Fibroblast of skin of right quadriceps (primary cell): ENCODE measurements around the gene ZNF337.
"Not testable (repeated sequence)": the region's sequence is repeated elsewhere in the genome, so short reads cannot be mapped to it uniquely, and the experiment has no call there.

Experiments used
- DNase-seq: peaks from one replicate; pipeline ENCODE4 v3.0.0-alpha.2; 2013

The ZNF337 gene

DNA sequence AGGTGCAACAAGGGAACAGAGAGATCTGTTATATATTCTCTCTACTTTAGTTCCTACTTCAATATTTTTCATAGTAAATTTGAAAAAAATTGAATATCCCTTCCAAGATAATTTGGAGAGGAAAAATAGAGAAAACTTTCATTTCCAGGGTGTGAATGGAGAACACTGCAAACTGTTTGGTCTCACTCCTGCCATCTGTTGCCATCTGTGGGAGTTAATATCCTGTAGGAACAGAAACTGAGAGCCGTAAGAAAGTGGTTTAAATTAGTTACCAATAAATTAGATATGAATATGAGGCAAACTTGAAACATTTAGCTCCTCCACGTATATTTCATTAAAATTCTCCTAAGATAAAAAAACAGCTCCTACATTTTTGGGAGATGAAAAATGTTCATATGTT, 4.2 kb downstream of the ZNF337 start:
- DNase-seq = no peak

DNA sequence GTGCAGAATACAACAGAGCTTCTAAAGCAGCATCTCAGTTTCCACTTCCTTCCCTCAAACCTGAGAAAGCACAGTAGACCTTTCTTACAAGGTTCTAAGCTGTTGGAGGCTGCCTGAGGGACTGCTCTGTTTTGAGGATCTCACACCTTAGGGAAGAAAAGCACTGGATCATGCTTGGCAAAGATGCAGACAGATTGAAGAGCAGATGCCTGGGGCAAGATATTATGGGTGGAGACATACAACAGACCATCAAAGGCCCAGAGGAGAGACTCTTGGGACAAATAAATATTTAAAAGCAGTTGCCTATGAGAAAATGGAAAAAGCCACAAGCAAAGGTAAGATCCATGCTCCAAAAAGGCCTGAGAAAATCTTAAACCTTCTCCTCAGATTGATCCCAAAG, 6.2 kb downstream of the ZNF337 start:
- DNase-seq = no peak

DNA sequence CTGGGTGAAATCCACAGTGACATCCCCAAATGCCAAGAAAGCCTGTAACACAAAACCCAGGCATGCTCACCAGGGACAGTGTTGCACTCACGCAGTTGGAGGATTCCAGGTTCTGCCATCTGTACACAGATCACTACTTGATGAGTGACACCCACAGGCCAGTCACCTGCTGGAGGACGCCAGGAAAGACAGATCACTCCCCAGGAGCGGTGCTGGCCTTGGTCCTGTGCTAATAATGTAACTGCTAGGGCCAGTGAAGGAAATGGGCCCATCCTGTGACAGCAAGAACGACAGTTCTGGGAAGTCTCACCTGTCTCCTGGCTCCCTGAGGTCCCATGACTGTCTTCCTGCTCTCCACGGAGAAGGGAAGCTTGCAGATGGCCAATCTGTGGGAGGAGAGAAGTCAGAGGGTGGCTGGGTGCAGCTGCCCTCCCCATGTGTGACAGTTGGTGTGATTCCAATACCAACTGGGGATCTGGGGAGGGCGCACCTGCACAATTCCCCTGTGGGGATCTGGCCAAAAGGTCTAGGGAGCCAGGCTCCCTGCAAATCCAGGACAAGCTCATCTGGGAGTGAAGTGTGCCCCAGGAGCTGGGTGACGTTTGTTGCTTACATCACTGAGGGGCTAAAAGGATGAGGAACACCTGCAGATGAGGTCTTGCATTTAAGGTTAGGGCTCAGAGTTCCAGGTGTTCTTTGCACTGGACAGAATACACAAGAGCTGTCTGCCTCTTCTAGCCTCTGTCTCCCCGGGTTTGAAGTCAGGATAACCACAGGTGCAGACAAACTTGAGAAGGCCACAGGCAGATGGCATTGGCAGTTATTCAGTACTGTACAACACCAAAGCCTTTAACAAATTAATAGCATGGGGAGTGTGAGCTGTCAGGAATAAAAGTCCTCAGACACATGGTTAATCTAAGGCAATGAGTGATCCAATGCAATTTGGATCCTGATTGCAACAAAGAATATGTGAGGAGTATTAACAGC, 10.3 kb downstream of the ZNF337 start:
- no peak for DNase-seq

DNA sequence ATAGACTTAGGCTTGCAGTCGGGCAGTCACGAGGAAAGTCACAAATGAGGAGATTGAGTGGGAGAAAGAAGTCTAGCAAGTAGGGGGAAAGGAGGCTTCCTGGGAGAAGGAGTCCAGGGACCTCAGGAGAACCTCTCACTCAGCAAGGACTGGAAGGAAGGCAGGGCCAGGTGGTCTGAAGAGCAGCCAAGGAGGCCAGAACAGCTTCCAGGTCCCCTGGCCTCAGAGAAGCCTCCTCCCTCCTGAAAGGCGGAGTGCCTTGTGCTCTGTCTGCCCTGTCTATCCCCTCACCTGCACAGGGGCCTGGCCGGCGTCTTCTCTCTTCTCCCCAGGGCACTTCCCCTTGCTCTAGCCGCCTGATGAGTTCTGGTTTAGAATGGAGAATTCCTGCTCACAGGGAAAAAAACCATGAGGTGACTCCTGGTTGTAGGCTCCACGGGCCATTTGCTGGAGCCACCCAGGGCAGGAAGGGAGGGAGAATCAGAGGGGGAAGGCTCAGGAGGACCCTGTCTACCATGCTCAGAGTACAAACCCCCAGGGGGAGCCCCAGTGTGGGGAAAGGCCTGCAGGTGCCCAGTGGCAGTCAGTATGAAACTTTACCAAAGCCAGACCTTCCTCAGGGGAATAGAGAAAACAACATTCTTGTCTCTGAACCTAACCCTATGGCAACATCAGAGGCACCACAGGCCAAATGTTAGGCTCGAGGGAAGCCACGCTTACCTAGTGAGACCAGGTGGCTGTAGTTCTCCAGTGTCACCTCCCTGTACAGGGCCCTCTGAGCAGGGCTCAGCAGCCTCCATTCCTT, 11.2 kb downstream of the ZNF337 start:
- no peak for DNase-seq

DNA sequence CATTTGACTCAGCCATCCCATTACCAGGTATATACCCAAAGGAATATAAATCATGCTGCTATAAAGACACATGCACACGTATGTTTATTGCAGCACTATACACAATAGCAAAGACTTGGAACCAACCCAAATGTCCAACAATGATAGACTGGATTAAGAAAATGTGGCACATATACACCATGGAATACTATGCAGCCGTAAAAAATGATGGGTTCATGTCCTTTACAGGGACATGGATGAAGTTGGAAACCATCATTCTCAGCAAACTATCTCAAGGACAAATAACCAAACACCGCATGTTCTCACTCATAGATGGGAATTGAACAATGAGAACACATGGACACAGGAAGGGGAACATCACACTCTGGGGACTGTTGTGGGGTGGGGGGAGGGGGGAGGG, 12.8 kb downstream of the ZNF337 start:
- DNase-seq = not testable (repeated sequence)

DNA sequence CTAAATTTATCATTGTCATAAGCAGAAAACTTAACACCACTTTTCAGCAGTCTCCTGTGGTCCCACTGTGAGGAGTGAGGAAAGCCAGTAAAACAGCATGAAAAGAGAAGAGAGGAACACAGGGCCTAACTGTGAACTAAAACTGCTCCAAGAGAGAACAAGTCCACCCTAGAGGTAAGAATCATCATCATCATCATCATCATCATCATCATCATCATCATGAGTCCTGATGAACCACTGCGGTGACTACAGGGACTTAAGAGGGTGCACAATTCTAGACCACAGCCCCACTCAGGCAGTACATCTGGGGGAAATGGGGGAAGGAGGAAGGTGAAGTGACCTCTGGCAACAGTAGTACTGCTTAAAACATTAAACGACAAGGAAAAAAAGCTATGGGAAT, 13.6 kb downstream of the ZNF337 start:
- no peak for DNase-seq

DNA sequence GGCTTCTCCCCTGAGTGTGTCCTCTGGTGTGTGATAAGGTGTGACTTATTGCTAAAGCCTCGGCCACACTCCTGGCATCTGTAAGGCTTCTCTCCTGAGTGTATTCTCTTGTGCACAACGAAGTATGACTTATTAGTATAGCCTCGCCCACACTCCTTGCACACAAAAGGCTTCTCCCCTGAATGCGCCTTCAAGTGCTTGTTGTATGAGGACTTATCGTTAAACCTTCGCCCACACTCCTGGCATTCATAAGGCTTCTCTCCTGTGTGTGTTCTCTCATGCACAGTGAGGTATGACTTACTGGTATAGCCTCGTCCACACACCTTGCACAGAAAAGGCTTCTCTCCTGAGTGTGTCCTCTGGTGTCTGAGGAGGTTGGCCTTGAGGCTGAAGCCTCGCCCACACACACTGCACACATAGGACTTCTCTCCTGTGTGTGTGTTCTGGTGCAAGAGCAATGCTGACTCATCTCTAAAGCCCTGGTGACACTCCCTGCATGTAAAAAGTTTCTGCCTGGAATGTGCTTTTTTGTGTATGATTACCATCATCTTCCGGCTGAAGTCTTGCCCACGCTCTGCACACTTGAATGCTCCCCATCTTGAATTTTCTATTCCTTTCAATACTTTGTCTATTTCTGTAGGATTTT, 20.4 kb downstream of the ZNF337 start:
- peak; percentile 67 for DNase-seq

DNA sequence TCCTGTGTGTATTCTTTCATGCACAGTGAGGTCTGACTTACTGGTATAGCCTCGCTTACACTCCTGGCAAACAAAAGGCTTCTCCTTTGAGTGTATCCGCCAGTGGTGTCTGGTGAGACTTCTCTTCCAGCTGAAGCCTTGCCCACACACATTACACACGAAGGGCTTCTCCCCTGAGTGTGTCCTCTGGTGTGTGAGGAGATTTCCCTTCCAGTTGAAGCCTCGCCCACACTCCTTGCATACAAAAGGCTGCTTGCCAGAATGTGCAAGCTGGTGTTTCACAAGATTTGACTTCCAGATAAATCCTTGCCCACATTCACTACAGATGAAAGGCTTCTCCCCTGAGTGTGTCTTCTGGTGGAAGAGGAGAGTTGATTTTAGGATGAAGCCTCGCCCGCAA, 21.5 kb downstream of the ZNF337 start:
- no peak for DNase-seq

DNA sequence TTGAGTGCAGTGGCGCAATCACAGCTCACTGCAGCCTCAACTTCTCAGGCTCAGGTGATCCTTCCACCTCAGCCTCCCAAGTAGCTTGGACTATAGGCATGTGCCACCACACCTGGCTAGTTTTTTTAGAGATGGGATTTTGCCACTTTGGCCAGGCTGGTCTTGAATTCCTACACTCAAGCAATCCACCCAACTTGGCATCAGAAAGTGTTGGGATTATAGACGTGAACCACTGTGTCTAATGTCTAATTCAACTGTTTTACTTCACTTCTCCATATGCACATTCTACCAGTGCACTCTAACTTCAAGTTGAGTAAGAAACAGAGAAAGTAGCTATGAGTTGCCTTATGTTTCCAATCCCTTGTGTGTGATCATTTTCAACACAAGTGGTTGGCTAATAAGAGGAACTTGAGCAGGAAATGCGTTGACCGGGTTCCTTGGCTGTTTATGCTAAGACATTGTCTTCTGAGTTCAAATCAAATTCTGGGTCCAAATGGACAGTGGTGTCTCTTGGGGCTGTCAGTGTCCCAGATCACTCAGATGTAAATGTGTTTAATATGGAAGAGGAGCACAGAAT, 23.9 kb downstream of the ZNF337 start:
- no peak for DNase-seq

DNA sequence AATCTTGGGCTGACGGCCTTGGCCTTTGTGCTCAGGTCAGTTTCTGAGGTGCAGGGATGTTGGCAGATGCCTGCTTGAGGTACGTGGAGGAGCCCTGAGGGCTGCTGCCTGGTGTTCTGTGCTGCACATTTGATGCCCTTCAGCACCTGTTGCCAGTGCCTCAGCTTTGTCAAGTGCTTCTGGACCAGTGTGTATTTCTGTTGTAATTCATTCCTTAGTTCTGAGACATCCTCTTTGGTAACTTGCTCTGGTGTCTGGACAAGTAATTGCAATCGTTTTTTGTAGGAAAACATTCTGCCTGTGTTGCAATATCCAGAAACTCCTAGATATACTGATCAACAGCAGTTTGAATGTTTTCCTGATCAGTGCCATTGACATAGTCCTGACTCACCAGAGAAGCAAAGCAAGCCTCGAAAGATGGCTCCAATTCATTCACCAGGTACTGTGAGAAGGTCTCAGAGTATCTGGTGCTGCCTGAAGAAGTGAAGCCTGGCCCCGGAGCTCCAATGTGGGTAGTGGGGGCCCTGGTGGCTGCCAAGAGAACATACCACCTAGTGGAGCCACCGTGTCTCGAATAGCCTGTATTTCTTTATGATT, 26.7 kb downstream of the ZNF337 start:
- peak; percentile 43 for DNase-seq

DNA sequence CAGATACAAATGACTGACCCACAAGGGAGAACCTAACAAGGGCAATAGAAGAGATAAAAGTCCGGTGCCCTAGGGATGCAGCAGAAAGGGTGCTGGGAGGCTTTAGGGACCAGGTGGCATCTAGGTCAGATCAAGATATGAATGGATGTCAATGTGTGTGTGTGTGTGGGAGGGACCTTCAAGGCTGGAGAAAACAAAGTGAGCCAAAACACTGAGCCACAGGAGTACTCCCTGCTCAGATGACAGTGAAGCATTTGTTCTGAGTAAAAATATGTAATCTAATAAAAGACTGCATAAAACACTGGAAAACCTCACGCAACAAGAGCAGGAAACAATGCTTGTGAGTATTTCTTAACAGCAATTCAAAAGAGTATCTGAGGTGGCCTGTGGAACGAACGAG, 28.2 kb downstream of the ZNF337 start:
- DNase-seq = no peak

DNA sequence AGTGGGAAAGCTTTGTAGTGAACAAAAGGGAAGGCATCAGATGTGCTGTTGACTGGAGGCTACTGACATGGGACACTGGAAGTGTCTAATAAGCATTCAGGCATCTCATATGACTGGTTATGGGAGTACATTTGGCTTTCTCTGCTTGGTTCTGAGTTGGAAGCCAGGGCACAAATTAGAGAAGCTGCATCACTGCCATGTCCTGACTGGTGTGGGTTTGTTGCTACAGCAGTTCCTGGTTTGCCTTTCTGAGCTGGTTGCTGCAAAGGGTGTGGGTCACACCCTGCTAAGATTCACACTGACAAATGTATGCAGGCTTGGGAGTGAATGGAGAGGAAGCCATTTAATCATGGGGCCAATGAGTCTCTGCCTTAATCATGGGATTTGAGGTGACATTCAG, 36.7 kb downstream of the ZNF337 start:
- no peak for DNase-seq

DNA sequence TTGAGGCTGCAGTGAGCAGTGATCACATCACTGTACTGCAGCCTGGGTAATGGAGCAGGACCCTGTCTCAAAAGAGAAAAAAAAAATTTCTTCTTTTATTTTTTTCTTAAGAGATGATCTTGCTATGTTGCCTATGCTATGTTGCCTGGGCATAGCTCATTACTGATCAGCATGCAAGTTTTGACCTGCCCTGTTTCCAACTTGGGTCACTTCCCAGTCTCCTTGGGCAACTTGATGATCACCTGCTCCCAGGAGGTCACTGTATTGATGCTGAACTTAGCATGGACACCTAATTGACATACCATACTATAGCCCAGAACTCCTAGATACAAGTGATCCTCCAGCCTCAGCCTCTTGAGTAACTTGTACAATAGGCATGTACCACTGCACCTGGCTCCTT, 42.2 kb downstream of the ZNF337 start:
- no peak for DNase-seq

DNA sequence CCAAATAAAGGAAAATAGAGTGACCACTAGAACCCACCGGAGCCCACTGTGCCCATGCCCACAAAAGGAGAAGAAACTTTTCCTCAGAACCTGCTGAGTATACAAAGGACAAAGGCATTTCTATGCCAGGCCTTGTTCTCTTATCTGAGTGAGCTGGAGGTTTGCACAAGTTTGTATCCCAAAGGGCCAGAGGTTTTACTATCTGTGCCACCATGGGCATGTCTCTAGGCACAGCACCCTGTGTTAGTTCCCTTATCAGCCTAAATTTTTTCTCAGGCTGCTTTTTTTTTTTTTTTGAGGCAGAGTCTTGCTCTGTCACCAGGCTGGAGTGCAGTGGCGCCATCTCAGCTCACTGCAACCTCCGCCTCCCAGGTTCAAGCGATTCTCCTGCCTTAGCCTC, 43.8 kb downstream of the ZNF337 start:
- not testable (repeated sequence) for DNase-seq

DNA sequence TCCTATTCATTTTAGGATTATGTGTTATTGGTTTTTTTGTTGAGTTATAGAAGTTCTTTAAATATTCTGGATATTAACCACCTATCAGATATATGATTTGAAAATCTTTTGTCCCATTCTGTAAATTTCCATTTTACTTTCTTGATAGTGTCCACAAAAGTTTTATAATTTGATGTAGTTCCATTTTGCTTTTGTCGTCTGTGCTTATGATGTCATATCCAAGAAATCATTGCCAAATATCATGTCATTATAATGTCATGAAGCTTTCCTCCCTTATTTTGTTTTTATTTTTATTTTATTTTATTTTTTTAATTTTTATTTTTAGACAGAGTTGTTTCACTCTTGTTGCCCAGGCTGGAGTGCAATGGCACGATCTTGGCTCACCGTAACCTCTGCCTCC, 51.8 kb downstream of the ZNF337 start:
- no peak for DNase-seq

DNA sequence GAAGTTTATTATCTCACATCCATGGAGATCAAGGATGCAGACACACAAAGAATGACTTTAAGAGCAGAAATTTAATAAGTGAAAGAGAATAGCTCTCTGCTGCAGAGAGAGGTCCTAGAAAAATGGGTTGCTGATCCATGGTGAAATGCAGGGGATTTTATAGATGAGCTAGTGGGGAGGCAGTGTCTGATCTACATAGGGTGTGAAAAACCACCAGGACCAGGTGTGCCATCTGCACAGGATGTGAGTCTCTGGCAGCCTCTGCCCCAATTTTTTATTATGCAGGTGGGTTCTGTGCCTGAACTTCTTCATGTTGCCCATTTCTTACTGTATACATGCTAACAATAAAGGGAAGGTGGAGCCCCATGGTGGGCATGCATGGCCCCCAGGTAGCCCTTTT, 52.9 kb downstream of the ZNF337 start:
- no peak for DNase-seq

DNA sequence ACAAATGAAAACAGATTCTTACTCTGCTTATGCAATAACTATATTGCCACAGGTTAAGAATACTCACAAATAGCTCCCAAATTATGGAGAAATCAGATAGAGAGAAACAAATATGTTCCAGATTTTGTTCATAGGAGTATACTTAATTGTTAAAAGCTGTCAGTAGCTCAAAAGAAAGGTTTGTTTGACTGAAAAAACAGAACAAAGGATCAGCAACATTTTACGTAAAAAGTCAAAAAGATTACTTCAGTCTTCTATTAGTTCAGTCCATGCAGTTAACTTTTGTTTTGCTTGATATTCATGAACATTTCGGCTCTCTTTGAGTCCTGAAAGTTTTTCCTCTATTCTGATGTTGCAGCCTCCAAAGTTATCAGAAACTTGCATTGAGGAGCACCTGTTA, 59.4 kb downstream of the ZNF337 start:
- no peak for DNase-seq

DNA sequence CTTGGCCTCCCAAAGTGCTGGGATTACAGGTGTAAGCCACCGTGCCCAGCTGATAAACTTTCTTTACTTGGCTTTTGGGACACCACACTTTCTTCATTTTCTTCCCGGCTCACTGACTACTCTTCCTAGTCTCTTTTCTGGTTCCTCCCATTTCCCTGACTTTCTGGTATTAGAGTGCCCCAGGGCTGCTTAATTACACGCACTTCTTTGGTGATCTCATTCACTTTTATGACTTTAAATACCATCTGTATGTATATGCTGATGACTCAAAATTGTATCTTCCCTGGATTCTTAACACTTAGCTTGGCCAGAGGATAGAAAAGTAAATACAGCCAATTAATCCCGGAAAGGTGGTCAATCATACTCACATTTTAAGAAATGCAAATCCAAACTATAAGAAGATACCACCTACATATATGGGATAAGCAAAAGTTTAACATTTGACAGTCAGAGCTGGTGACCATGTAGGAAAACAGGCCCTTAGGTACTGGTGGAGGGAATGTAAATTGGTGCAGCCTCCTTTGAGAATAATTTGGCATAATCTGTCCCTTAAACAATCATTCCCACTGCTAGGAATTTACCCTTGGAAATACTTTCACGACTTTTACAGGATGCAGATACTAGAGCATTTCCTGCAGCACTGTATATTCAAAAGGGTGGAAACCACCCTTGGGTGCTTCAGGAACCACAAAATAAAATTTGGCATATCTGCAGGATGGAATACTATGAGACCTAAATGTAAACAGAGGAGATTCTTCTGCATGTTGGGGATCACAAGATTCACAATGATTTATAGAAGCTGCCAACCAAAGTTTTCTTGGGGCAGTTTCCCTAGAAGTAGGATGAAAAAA, 63.5 kb downstream of the ZNF337 start:
- peak; percentile 75 for DNase-seq

DNA sequence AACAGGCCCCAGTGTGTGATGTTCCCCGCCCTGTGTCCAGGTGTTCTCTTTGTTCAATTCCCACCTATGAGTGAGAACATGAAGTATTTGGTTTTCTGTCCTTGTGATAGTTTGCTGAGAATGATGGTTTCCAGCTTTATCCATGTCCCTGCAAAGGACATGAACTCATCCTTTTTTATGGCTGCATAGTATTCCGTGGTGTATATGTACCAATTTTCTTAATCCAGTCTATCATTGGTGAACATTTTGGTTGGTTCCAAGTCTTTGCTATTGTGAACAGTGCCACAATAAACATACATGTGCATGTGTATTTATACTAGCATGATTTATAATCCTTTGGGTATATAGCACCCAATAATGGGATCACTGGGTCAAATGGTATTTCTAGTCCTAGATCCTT, 66.0 kb downstream of the ZNF337 start:
- not testable (repeated sequence) for DNase-seq

DNA sequence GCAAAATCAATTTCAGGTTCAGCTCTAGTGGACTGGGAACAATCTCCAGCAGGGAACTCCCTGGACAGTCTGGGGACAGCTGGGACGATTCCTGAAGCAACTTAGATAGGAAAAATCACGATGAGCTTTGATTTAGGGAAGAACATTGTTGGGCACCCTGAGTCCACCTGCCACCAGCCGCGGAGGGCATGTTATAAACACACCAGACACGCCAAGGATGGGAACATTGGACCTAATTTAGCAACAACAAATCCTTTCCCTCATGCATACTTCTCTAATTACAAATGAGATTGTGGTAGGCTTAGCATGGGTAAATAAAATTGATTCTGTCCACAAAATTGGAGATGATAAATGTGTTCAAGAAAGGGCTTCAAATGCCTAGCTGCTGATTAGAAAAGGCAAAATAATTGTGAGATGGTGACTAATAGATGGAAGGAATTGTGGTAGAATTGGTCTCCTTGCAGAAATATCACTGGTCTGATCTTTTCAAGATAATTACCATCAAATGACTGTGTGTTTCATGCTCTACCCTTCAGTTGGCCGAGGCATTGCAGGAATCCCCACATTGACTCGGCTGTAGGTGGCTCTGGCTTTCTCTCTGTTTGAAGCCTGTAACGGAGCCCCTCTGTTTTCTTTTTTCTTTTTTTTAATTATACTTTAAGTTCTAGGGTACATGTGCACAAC, 66.7 kb downstream of the ZNF337 start:
- peak; percentile 11 for DNase-seq

DNA sequence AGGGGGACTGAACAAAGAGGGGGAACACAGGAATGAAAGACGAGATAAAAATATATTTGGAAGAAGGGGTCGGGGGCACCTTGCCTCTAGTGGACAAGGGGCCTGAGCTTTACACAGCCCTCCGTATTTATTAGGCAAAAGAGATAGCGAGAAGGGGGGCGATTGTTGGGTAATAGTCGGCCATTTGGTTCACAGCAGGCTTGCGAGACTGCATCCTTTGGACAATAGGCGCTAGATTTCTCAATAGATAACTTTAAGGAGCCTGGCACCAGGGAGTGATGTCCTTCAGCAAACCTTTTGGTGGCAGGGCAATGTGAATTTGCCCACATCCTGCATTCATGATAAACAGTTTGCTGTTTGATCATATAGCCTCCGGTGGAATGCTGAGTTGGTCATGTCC, 69.9 kb downstream of the ZNF337 start:
- peak; percentile 4 for DNase-seq
